Measurements from ENCODE around the gene HMHB1. TPM values are rescaled to one million over a fixed set of nuclear protein-coding genes. Genes with fewer than 3 reads are reported as not detected.
A peak's percentile ranks its signal among the peaks of the same experiment; 100 is the strongest.

The HMHB1 gene
- total and polyA plus RNA-seq, 12 donors, result not detected

DNA sequence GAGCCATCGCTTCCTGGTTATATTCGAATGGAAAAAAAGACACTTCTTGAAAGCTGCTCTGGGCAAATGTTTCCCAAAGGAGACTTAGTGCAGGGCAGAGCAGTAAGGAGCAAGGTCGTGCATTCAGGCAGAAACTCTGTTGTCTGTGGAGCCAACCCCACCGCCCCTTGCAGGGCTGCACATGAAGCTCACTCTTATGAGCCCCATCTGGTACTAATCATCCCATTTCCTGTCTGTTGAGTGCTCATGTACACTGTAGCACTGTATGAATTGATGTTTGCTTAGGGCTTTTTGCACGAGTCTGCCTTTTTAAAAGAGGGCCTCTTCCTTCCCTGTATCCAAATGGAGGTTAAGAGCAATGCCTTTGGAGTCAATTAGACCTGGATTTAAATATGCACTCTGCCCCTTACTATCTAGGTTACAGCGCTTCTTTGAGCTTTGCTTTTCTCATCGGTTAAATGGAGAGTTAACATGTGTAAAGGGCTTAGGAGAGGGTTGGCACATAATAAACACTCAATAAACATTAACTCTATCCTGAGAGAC is 25.4 kb downstream of the HMHB1 start:
- Histone ChIP-seq H3K4me1 (no peaks in the 10 kb centered on the region), H3K27me3 (no peaks in the 10 kb centered on the region), H3K9me3 (no peaks in the 10 kb centered on the region), H3K4me3 (no peak overlapping the region), H3K36me3 (no peaks in the 10 kb centered on the region), H3K27ac (no peak overlapping the region)
- DNase-seq (no peak), ATAC-seq (peak in 5 of 8 donors; percentile 46 to 80 (median 49))
- WGBS, 2 donors, result 64 to 80% methylated on average over 7 of the region's 7 CpGs
- TF ChIP-seq, protein P1, sequence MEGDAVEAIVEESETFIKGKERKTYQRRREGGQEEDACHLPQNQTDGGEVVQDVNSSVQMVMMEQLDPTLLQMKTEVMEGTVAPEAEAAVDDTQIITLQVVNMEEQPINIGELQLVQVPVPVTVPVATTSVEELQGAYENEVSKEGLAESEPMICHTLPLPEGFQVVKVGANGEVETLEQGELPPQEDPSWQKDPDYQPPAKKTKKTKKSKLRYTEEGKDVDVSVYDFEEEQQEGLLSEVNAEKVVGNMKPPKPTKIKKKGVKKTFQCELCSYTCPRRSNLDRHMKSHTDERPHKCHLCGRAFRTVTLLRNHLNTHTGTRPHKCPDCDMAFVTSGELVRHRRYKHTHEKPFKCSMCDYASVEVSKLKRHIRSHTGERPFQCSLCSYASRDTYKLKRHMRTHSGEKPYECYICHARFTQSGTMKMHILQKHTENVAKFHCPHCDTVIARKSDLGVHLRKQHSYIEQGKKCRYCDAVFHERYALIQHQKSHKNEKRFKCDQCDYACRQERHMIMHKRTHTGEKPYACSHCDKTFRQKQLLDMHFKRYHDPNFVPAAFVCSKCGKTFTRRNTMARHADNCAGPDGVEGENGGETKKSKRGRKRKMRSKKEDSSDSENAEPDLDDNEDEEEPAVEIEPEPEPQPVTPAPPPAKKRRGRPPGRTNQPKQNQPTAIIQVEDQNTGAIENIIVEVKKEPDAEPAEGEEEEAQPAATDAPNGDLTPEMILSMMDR (IDR thresholded peaks at IDR 0.05), result no peak
- intact Hi-C loops (cut with DNase I), result loop anchor here in 1 of 10 donors (10.0 kb wide), 1 partner anchor 833 kb away; no protein-coding TSS in a partner anchor

- no peak overlapping the region for H3K27ac ChIP-seq
- intact Hi-C loops (cut with DNase I), result loop anchor here in 1 of 10 donors (10.0 kb wide), 1 partner anchor 303 kb away; no protein-coding TSS in a partner anchor
- H3K27me3 ChIP-seq, result no peaks in the 10 kb centered on the region
- TF ChIP-seq, protein P1 (IDR thresholded peaks at IDR 0.05), result no peak
- ATAC-seq, result no peak
- no peak overlapping the region for H3K4me3 ChIP-seq
- no peak for DNase-seq
- no peaks in the 10 kb centered on the region for H3K9me3 ChIP-seq
- H3K36me3 ChIP-seq, result no peaks in the 10 kb centered on the region
- H3K4me1 ChIP-seq, result no peaks in the 10 kb centered on the region
Measured at GRCh38 chr5:143841446-143841845, 29.5 kb downstream of the HMHB1 start.

GRCh38 chr5:143842920-143843319 is 31.0 kb downstream of the HMHB1 start:
- Histone ChIP-seq H3K9me3 (no peaks in the 10 kb centered on the region), H3K36me3 (no peaks in the 10 kb centered on the region), H3K4me1 (no peaks in the 10 kb centered on the region), H3K4me3 (no peak overlapping the region), H3K27ac (no peak overlapping the region), H3K27me3 (no peaks in the 10 kb centered on the region)
- ATAC-seq (no peak), DNase-seq (no peak)
- 96 to 98% methylated on average over 2 of the region's 2 CpGs for WGBS, 2 donors
- TF ChIP-seq, protein P1 (IDR thresholded peaks at IDR 0.05), result no peak
- intact Hi-C loops (cut with DNase I), result loop anchor here in 1 of 10 donors (10.0 kb wide), 1 partner anchor 302 kb away; no protein-coding TSS in a partner anchor

DNA sequence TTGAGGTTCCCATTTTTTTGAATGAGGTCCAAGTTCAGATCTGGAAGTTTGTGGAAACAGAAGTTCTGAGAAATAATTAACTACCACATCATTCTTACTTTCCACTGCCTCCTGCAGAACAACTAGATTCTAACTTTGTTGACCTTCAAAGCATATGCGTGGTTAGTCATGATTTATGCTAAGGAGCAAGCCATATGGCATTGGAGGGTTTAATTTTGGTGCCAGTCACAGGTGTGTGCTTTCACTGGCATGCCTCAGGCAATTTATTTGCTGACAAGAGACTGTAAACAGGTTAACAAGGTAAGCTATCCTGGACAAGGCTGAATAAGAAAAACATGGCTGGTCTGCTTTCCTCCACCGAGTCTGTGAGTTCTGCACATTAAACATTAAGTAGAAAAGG is 31.5 kb downstream of the HMHB1 start:
- intact Hi-C loops (cut with DNase I), result loop anchor here in 1 of 10 donors (10.0 kb wide), 1 partner anchor 301 kb away; no protein-coding TSS in a partner anchor
- DNase-seq, result no peak
- TF ChIP-seq, protein P1 (IDR thresholded peaks at IDR 0.05), result no peak
- no peak overlapping the region for H3K4me3 ChIP-seq
- no peaks in the 10 kb centered on the region for H3K36me3 ChIP-seq
- no peaks in the 10 kb centered on the region for H3K9me3 ChIP-seq
- 86 to 94% methylated on average over 2 of the region's 2 CpGs for WGBS, 2 donors
- no peak for ATAC-seq
- no peak overlapping the region for H3K27ac ChIP-seq
- H3K4me1 ChIP-seq, result no peaks in the 10 kb centered on the region
- no peaks in the 10 kb centered on the region for H3K27me3 ChIP-seq

Data from heart right ventricle (tissue), 16 donors.